ENCODE results near the gene RREB1. TPM values are rescaled to one million over a fixed set of nuclear protein-coding genes. Genes with fewer than 3 reads are reported as not detected.

RREB1 gene
- total and polyA plus RNA-seq, 2 donors (not counting 3 experiments of a cell fraction or from before 2014, with no cell fraction given): 3.7 to 33.0 TPM

- no peak for DNase-seq (ENCODE audit: low read depth, low spot score)
- ChIA-PET POLR2A (no interaction called here), CTCF (interaction anchor here (2.3 kb wide), 1 partner anchor 15 kb away, joined by 11 read pairs; no protein-coding TSS in a partner anchor)
- Histone ChIP-seq H3K4me3 (replicated peaks in 1 of 3; ENCODE audit: insufficient read depth in 1 of 3, low read depth in 1 of 3, low read length in 3 of 3) (no peak overlapping the region), H3K27me3 (ENCODE audit: control insufficient read depth in 2 of 2, insufficient read depth in 2 of 2, low read length in 2 of 2) (no peaks in the 10 kb centered on the region), H3K4me1 (ENCODE audit: control insufficient read depth, extremely low read depth, insufficient read depth, low read length) (no peaks in the 10 kb centered on the region), H3K27ac (ENCODE audit: insufficient read depth, low read depth, low read length) (no peak overlapping the region), H3K9me1 (replicated peaks; ENCODE audit: control insufficient read depth, extremely low read depth, insufficient read depth, low read length) (no peaks in the 10 kb centered on the region), H3K9me3 (replicated peaks; ENCODE audit: control insufficient read depth, insufficient read depth, low read length) (no peaks in the 10 kb centered on the region), H3K79me2 (ENCODE audit: control insufficient read depth, insufficient read depth, low read length) (peaks cover 87% of the 10 kb centered on the region), H3K4me2 (ENCODE audit: insufficient read depth, low read length) (no peak overlapping the region), H3K9ac (replicated peaks; ENCODE audit: extremely low read depth, insufficient read depth, low read length) (no peak overlapping the region), H2AFZ (ENCODE audit: low read depth, low read length) (no peak overlapping the region), H4K20me1 (replicated peaks; ENCODE audit: control insufficient read depth, extremely low read depth, insufficient read depth, low read length) (peaks cover 5% of the 10 kb centered on the region), H3K36me3 (ENCODE audit: control insufficient read depth in 2 of 2, extremely low read depth in 1 of 2, insufficient read depth in 2 of 2, low read length in 2 of 2) (no peaks in the 10 kb centered on the region)
- no peak for FAIRE-seq
- no TSS peak for BruUV-seq (replicated peaks)
- no peak for TF ChIP-seq POLR2A (IDR thresholded peaks at IDR 0.05; ENCODE audit: low read depth, low read length)
- TF ChIP-seq FOS (IDR thresholded peaks at IDR 0.05; ENCODE audit: borderline replicate concordance, insufficient read depth, low read length): no peak
- no peak for TF ChIP-seq POLR2AphosphoS5 (IDR thresholded peaks at IDR 0.05; ENCODE audit: insufficient read depth, low read depth, low read length)
- TF ChIP-seq JUN (IDR thresholded peaks at IDR 0.05; ENCODE audit: borderline replicate concordance, insufficient read depth, insufficient read length, low read depth): no peak
- no peak for TF ChIP-seq EZH2 (IDR thresholded peaks at IDR 0.05; ENCODE audit: borderline replicate concordance, low read depth, low read length, severe bottlenecking)
- TF ChIP-seq MYC (IDR thresholded peaks at IDR 0.05; ENCODE audit: low read depth, low read length): no peak
- TF ChIP-seq CTCF (IDR thresholded peaks at IDR 0.05; ENCODE audit: extremely low read depth in 1 of 2, insufficient read depth in 1 of 2, low read depth in 1 of 2, low read length in 2 of 2): no peak
- TF ChIP-seq, protein P1, sequence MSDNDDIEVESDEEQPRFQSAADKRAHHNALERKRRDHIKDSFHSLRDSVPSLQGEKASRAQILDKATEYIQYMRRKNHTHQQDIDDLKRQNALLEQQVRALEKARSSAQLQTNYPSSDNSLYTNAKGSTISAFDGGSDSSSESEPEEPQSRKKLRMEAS (IDR thresholded peaks at IDR 0.05; ENCODE audit: insufficient read depth, insufficient read length): no peak
- TF ChIP-seq GATA2 (IDR thresholded peaks at IDR 0.05; ENCODE audit: insufficient read depth, insufficient read length, low read depth, low read length): no peak
- intact Hi-C loops (cut with micrococcal nuclease) (no loop called here), dilution Hi-C loops (cut with MboI; ENCODE audit: extremely low pct_ligation_motif_present, low sequenced_read_pairs) (no loop called here)
These were observed 46.8 kb downstream of the RREB1 start for GRCh38 chr6:7154341-7155139.

Measured in endothelial cell of umbilical vein (primary cell).